GM21529 (cell line): Measurements from ENCODE around the gene SPDYE11.
"Not testable (repeated sequence)": the region's sequence is repeated elsewhere in the genome, so short reads cannot be mapped to it uniquely, and the experiment has no call there.

Experiments
- ATAC-seq: cut with Tn5 transposase; IDR thresholded peaks from one replicate; pipeline ENCODE4 v1.9.1; 2021; ENCODE audit not compliant: unreplicated experiment

The SPDYE11 gene, protein sequence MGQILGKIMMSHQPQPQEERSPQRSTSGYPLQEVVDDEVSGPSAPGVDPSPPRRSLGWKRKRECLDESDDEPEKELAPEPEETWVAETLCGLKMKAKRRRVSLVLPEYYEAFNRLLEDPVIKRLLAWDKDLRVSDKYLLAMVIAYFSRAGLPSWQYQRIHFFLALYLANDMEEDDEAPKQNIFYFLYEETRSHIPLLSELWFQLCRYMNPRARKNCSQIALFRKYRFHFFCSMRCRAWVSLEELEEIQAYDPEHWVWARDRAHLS

DNA sequence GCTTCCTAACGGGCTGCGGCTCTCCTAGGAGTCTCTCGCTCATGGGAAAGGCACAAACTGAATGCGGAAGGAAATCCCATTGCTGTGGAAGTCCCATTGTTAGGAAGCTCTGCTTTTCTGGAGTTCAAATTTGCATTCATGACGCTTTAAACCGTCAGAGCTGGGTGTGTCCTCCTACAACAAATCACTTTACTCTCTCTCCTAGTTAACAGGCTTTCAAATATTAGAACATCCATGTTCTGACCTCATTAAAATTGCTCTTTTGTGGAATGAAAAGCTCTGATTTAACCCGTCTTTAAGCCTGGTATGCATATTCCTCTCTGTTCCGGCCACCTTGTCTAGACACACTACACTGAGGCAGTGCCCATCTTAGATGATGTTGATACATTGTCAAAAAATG is at the start of gene SPDYE11:
Gene SPDYE11 (minus strand): TSS at position 101 of the 400 bp plus-strand sequence. CDS start 1,800 bp downstream, outside the sequence.
- ATAC-seq = not testable (repeated sequence)

DNA sequence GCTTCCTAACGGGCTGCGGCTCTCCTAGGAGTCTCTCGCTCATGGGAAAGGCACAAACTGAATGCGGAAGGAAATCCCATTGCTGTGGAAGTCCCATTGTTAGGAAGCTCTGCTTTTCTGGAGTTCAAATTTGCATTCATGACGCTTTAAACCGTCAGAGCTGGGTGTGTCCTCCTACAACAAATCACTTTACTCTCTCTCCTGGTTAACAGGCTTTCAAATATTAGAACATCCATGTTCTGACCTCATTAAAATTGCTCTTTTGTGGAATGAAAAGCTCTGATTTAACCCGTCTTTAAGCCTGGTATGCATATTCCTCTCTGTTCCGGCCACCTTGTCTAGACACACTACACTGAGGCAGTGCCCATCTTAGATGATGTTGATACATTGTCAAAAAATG is 28.2 kb upstream of the SPDYE11 start, which contains the start of gene SPDYE9:
Gene SPDYE9 (minus strand): TSS at position 101 of the 400 bp plus-strand sequence. CDS start 1,800 bp downstream, outside the sequence.
- ATAC-seq = not testable (repeated sequence)

DNA sequence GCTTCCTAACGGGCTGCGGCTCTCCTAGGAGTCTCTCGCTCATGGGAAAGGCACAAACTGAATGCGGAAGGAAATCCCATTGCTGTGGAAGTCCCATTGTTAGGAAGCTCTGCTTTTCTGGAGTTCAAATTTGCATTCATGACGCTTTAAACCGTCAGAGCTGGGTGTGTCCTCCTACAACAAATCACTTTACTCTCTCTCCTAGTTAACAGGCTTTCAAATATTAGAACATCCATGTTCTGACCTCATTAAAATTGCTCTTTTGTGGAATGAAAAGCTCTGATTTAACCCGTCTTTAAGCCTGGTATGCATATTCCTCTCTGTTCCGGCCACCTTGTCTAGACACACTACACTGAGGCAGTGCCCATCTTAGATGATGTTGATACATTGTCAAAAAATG is 28.0 kb downstream of the SPDYE11 start, which contains the start of gene SPDYE8:
Gene SPDYE8 (minus strand): TSS at position 101 of the 400 bp plus-strand sequence. CDS start 1,800 bp downstream, outside the sequence.
- not testable (repeated sequence) for ATAC-seq

DNA sequence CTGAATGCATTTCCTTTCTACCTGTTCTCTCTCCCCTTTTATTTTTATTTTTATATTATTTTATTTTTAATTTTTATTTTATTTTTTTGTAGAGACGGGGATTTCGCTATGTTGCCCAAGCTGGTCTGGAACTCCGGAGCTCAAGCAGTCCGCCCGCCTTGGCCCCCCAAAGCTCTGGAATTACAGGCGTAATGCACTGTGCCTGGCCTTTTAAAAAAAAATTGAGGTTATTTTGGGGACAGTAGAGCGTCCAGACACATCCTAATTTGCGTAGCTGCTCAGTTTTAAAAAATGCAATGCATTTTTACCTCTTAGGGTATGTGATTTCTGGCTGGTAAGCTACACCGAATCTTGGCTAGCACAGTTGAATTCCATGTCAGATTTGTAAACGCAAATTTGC is 51.2 kb downstream of the SPDYE11 start:
- ATAC-seq = not testable (repeated sequence)

DNA sequence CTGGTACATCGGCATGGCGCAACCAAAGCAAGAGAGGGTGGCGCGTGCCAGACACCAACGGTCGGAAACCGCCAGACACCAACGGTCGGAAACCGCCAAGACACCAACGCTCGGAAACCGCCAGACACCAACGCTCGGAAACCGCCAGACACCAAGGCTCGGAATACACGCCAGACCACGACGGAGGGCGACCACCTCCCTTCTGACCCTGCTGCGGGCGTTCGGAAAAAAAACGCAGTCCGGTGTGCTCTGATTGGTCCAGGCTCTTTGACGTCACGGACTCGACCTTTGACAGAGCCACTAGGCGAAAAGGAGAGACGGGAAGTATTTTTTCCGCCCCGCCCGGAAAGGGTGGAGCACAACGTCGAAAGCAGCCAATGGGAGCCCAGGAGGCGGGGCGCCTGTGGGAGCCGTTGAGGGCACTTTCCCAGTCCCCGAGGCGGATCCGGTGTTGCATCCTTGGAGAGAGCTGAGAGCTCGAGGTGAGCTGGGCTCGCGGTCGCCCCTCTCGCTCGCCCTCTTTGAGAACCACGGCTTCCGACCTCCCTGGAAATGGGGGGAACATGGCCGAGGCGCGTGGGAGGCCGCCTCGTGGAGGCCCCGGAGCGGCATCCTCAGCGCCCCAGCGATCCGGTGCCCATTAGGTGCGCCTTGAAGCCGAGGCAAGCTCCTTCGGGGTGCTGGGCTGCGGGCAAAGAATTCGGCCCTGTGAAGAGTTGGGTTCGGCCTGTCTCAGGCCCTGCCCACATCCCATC is 51.8 kb downstream of the SPDYE11 start:
- ATAC-seq = peak; percentile 85

DNA sequence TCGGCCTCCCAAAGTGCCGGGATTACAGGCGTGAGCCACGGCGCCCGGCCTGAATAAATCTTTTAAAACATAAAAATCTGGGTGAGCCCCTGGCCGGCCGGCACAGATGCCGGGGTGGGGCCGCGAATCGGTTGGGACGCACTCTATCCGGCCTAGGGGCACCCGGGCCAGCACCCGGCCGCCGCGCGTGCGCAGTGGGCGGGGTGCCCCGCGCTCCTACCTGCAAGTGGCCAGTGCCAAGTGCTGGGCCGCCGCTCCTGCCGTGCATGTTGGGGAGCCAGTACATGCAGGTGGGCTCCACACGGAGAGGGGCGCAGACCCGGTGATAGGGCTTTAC is 52.4 kb downstream of the SPDYE11 start:
- ATAC-seq = peak; percentile 78

DNA sequence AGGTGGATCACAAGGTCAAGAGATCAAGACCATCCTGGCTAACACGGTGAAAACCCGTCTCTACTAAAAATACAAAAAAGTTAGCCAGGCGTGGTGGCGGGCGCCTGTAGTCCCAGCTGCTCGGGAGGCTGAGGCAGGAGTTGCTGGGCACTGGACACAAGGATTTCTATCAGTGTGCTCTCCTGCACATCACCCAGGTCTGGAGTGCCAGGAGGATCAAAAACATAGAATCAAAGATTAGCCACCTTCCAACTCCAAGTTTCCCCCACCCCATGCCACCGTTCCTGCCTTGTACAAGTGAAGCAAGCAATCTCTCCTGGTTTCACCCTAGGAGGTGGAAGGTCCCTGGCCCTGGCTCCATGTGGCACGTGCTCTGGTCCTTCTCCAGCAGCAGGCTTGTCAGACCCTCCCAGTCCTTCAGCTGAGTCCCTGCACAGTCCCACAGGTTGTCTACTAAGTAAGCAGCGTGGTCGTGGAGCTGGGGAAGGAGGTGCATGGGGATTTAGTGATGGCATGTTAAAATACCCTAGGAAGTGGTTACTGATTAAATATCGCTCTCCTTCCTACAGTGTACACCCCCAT is 59.7 kb downstream of the SPDYE11 start:
- ATAC-seq = not testable (repeated sequence)
